GM23248 (cell line): ENCODE data around the gene PKN2.

Source experiments
- EZH2 ChIP-seq: fragments of 200-600 bp; sonication (generic); IDR thresholded peaks from 2 replicates; pipeline ENCODE4 v1.6.1; 2018; ENCODE audit warnings: antibody characterized with exemption, mild to moderate bottlenecking; ENCODE audit not compliant: insufficient read depth, poor library complexity, severe bottlenecking
- EZH2phosphoT487 ChIP-seq: fragments of 200-600 bp; sonication (generic); IDR thresholded peaks from 2 replicates; pipeline ENCODE4 v1.6.1; 2018; ENCODE audit warnings: antibody characterized with exemption, moderate library complexity, mild to moderate bottlenecking, low read depth; ENCODE audit not compliant: insufficient read depth

- no peak for TF ChIP-seq EZH2phosphoT487
- no peak for TF ChIP-seq EZH2
Measured at GRCh38 chr1:88678405-88678804, 5.7 kb upstream of the PKN2 start.
